HepG2 (cell line): Measurements from ENCODE around the gene SLC41A1. TPM values are rescaled to one million over a fixed set of nuclear protein-coding genes. Genes with fewer than 3 reads are reported as not detected.

Source experiments
- ATAC-seq: fragments of 200-7000 bp; cut with Tn5 transposase; 3 replicates; pipeline ENCODE4 v1.9.1; 2020; ENCODE audit warnings: mild to moderate bottlenecking, moderate library complexity
- BruUV-seq: library from RNA; stranded (reverse); fragments of 400-500 nt; replicated peaks from 2 replicates; lab custom pipeline; 2021; lab: Mats Ljungman, UMichigan
- CTCF ChIA-PET: fragments of 300-600 bp; formaldehyde crosslinking; extraction: SDS; loops from one replicate; lab custom pipeline; 2021; ENCODE audit warnings: low total read pairs, inconsistent platforms, low intra/inter-chr PET ratio; lab: Yijun Ruan, JAX
- POLR2A ChIA-PET: fragments of 350-600 bp; sonication (Branson Sonifier 250); formaldehyde crosslinking; loops from one replicate; lab custom pipeline; 2020; ENCODE audit warnings: antibody characterized with exemption, inconsistent platforms; lab: Yijun Ruan, JAX
- DNase-seq: peaks from one replicate; pipeline ENCODE4 v3.0.0-alpha.2; 2015; ENCODE audit warnings: low spot score
- FAIRE-seq: peaks from 3 replicates; lab custom pipeline; 2011; peaks lifted over from hg19 to GRCh38; lab: Jason Lieb, UNC
- H2AFZ ChIP-seq: one replicate; pipeline ENCODE4 v1.6.1; 2011; ENCODE audit warnings: low read length, inconsistent platforms
- H3K27ac ChIP-seq: fragments of 300-600 bp; 3 replicates; pipeline ENCODE4 v1.8.0; 2011; ENCODE audit warnings: mixed run types, mild to moderate bottlenecking, mixed read lengths, low read length, inconsistent platforms; ENCODE audit not compliant: insufficient read depth; ENCODE audit errors: extremely low read length
- H3K27me3 ChIP-seq, 2 experiments: fragments of 200-600 bp in 1 of 2; 2 replicates in 1 of 2; 3 replicates in 1 of 2; pipeline versions ENCODE4 v1.6.0 to v1.8.0; 2011; ENCODE audit warnings: low read length in 2 of 2, mild to moderate bottlenecking in 2 of 2, moderate library complexity in 2 of 2, inconsistent platforms in 1 of 2; ENCODE audit not compliant: insufficient read depth in 2 of 2, control insufficient read depth in 1 of 2
- H3K36me3 ChIP-seq, 2 experiments: fragments of 200-600 bp in 1 of 2; replicated peaks in 1 of 2; 2 replicates in 1 of 2; 3 replicates in 1 of 2; pipeline versions ENCODE4 v1.5.1 to v1.8.0; 2011; ENCODE audit warnings: low read length in 2 of 2, inconsistent platforms in 1 of 2; ENCODE audit not compliant: insufficient read depth in 2 of 2, control insufficient read depth in 1 of 2
- H3K4me1 ChIP-seq: 2 replicates; pipeline ENCODE4 v1.5.1; 2012; ENCODE audit warnings: low read length, inconsistent platforms; ENCODE audit not compliant: insufficient read depth
- H3K4me2 ChIP-seq: 2 replicates; pipeline ENCODE4 v1.6.0; 2011; ENCODE audit warnings: low read depth, low read length, inconsistent platforms
- H3K4me3 ChIP-seq, 3 experiments: fragments of 200-600 bp in 1 of 3; sonication (generic), shearing (Covaris generic) in 1 of 3; replicated peaks in 1 of 3; 2 replicates each; pipeline ENCODE4 v1.5.1; 2011 to 2016; ENCODE audit warnings: low read length in 3 of 3, inconsistent platforms in 2 of 3, low read depth in 2 of 3, mild to moderate bottlenecking in 2 of 3, control low read depth in 1 of 3, mixed read lengths in 1 of 3; ENCODE audit not compliant: insufficient read depth in 1 of 3
- H3K79me2 ChIP-seq: one replicate; pipeline ENCODE4 v1.6.1; 2011; ENCODE audit warnings: low read length, inconsistent platforms; ENCODE audit not compliant: insufficient read depth
- H3K9ac ChIP-seq: 2 replicates; pipeline ENCODE4 v1.6.0; 2011; ENCODE audit warnings: mild to moderate bottlenecking, low read depth, low read length, inconsistent platforms; ENCODE audit not compliant: insufficient read depth
- H3K9me3 ChIP-seq: 2 replicates; pipeline ENCODE4 v1.5.1; 2012; ENCODE audit warnings: mild to moderate bottlenecking, low read length
- H4K20me1 ChIP-seq: 2 replicates; pipeline ENCODE4 v1.6.0; 2011; ENCODE audit warnings: inconsistent platforms, mild to moderate bottlenecking, low read length, moderate library complexity; ENCODE audit not compliant: insufficient read depth
- JUND ChIP-seq: sonication (generic); formaldehyde crosslinking; IDR thresholded peaks from 2 replicates; pipeline ENCODE4 v1.8.0; 2022; ENCODE audit warnings: mild to moderate bottlenecking, missing genetic modification reagents
- NCOR1 ChIP-seq: fragments of 200-600 bp; sonication (generic); IDR thresholded peaks from 2 replicates; pipeline ENCODE4 v1.7.0; 2017; ENCODE audit warnings: antibody characterized with exemption, low read length, borderline replicate concordance
- PPARG ChIP-seq: conservative IDR thresholded peaks from 2 replicates; pipeline ENCODE4 v1.6.1; 2016; ENCODE audit warnings: missing biosample characterization, missing genetic modification reagents
- ZNF562 ChIP-seq: sonication (generic); formaldehyde crosslinking; IDR thresholded peaks from 2 replicates; pipeline ENCODE4 v1.8.0; 2022; ENCODE audit warnings: missing genetic modification reagents, borderline replicate concordance
- ZNF616 ChIP-seq: sonication (generic); formaldehyde crosslinking; IDR thresholded peaks from 2 replicates; pipeline ENCODE4 v1.5.0; 2020; ENCODE audit warnings: low read depth, mild to moderate bottlenecking, missing genetic modification reagents
- WGBS: methylation state at CpG from one replicate; pipeline ENCODE4 v1.1.6; 2017; ENCODE audit warnings: low lambda C conversion rate; 5-methylcytosine and 5-hydroxymethylcytosine counted together
- in situ Hi-C: cut with HindIII; loops from 2 replicates; pipeline ENCODE4 v1.10.0; 2017; ENCODE audit warnings: low pct_unique_long_range_greater_than_20kb; ENCODE audit not compliant: extremely low pct_ligation_motif_present
- intact Hi-C: fragments of 100-400 bp; cut with micrococcal nuclease; formaldehyde crosslinking; loops from one replicate; pipeline ENCODE4 v1.10.0; 2022; ENCODE audit not compliant: unreplicated experiment
- polyA plus RNA-seq, 8 experiments: library from polyadenylated mRNA; depleted of rRNA in 3 of 8; stranded (reverse) in 7 of 8; unstranded in 1 of 8; fragments of >200 nt; fragmentation: Illumina TruSeq in 4 of 8; extraction: Trizol in 4 of 8; gene quantifications; 2 replicates each; pipeline versions ENCODE4 v1.2.1 to v1.2.3, GENCODE V29; 2011 to 2016; ENCODE audit warnings: low read depth in 4 of 8, missing spikeins in 1 of 8, mixed read lengths in 1 of 8; ENCODE audit not compliant: insufficient read depth in 1 of 8
- total RNA-seq, 5 experiments: library from RNA; depleted of rRNA; stranded (reverse); fragments of >200 nt; fragmentation: Illumina TruSeq; extraction: Trizol; gene quantifications; 2 replicates each; pipeline ENCODE4 v1.2.3, GENCODE V29; 2016; ENCODE audit warnings: low read depth in 1 of 5
- TF ChIP-seq, protein P1 (sequence below): sonication (generic); formaldehyde crosslinking; IDR thresholded peaks from 2 replicates; pipeline ENCODE4 v1.4.0; 2020; ENCODE audit warnings: mild to moderate bottlenecking, missing genetic modification reagents, borderline replicate concordance
- TF ChIP-seq, protein P2 (sequence below): fragments of 450-650 bp; IDR thresholded peaks from 2 replicates; pipeline ENCODE4 v1.6.1; 2017; ENCODE audit warnings: mild to moderate bottlenecking
- TF ChIP-seq, protein P3 (sequence below): sonication (generic); formaldehyde crosslinking; IDR thresholded peaks from 2 replicates; pipeline ENCODE4 v1.5.0; 2020; ENCODE audit warnings: missing genetic modification reagents
- TF ChIP-seq, protein P4 (sequence below): sonication (generic); formaldehyde crosslinking; IDR thresholded peaks from 2 replicates; pipeline ENCODE4 v1.5.0; 2020; ENCODE audit warnings: mild to moderate bottlenecking, missing genetic modification reagents

Gene SLC41A1
- total and polyA plus RNA-seq, 2 of the 13 experiments (the other 11 are each of a cell fraction or from before 2014, with no cell fraction given) = 2.2 to 4.6 TPM

DNA sequence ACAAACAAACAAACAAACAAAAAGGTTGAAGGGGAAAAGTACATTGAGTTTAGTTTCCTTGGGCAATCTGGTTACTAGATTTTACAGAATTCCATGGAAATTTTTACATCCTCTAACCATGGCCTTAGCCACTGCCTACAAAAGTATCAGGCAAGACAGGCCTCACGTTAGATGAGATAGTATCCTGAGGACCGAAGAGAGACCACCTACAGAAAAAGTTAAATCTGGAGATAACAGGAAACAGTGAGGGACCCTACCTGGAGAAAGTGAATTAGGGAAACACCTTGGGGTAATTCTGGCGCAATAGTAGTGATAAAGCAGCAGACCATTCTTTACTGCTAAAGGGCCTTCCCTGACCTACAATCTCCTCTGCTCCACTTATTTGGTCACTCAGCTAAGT is 46.4 kb downstream of the SLC41A1 start:
- no peaks in the 10 kb centered on the region for H3K27me3 ChIP-seq
- in situ Hi-C loops = no loop called here
- intact Hi-C loops = no loop called here
- ChIA-PET POLR2A (interaction anchor here (1.4 kb wide), 1 partner anchor 17 kb away, joined by 4 read pairs; no protein-coding TSS in a partner anchor), CTCF (no interaction called here)
- H3K27ac ChIP-seq = no peak overlapping the region
- DNase-seq (no peak), FAIRE-seq (no peak), ATAC-seq (no peak)
- H3K9ac ChIP-seq = no peak overlapping the region
- H3K4me2 ChIP-seq = no peak overlapping the region
- 81% methylated on average over 3 of the region's 3 CpGs for WGBS
- no TSS peak for BruUV-seq
- TF ChIP-seq ZNF562 (CRISPR knock-in tag) (no peak), NCOR1 (no peak), ZNF616 (CRISPR knock-in tag) (no peak), JUND (CRISPR knock-in tag) (no peak), PPARG (CRISPR knock-in tag) (no peak)
- TF ChIP-seq, protein P1, sequence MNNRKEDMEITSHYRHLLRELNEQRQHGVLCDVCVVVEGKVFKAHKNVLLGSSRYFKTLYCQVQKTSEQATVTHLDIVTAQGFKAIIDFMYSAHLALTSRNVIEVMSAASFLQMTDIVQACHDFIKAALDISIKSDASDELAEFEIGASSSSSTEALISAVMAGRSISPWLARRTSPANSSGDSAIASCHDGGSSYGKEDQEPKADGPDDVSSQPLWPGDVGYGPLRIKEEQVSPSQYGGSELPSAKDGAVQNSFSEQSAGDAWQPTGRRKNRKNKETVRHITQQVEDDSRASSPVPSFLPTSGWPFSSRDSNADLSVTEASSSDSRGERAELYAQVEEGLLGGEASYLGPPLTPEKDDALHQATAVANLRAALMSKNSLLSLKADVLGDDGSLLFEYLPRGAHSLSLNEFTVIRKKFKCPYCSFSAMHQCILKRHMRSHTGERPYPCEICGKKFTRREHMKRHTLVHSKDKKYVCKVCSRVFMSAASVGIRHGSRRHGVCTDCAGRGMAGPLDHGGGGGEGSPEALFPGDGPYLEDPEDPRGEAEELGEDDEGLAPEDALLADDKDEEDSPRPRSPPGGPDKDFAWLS = no peak
- H3K36me3 ChIP-seq = no peaks in the 10 kb centered on the region
- no peak overlapping the region for H2AFZ ChIP-seq
- no peaks in the 10 kb centered on the region for H3K79me2 ChIP-seq
- no peaks in the 10 kb centered on the region for H4K20me1 ChIP-seq
- H3K9me3 ChIP-seq = no peaks in the 10 kb centered on the region
- no peaks in the 10 kb centered on the region for H3K4me1 ChIP-seq
- H3K4me3 ChIP-seq = no peak overlapping the region

DNA sequence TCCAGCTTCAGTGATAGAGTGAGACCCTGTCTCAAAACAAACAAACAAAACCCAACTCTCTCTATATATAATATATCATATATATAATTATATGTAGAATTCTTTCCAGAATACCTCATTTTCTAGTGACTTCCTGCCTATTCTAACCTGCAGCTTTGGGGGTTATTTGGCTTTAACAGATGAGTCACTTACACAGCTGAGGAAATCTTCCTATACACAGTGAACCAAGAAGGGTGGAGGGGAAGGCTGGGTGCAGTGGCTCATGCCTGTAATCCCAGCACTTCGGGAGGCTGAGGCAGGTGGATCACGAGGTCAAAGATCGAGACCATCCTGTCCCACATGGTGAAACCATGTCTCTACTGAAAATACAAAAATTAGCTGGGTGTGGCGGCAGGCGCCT is 47.0 kb downstream of the SLC41A1 start:
- DNase-seq (no peak), FAIRE-seq (no peak), ATAC-seq (no peak)
- no TSS peak for BruUV-seq
- POLR2A ChIA-PET = interaction anchor here (1.1 to 1.4 kb wide), 3 partner anchors 9 to 17 kb away, joined by 3 to 4 read pairs (median 4); partner anchors contain the start of gene RAB29
- Histone ChIP-seq H3K27me3 (no peaks in the 10 kb centered on the region), H3K4me3 (no peak overlapping the region), H3K36me3 (no peaks in the 10 kb centered on the region), H3K79me2 (no peaks in the 10 kb centered on the region), H3K4me1 (no peaks in the 10 kb centered on the region), H2AFZ (no peak overlapping the region), H3K4me2 (no peak overlapping the region), H3K27ac (no peak overlapping the region), H3K9me3 (no peaks in the 10 kb centered on the region), H3K9ac (no peak overlapping the region), H4K20me1 (no peaks in the 10 kb centered on the region)
- CTCF ChIA-PET = no interaction called here
- WGBS = 54% methylated on average over 5 of the region's 5 CpGs
- intact Hi-C loops = no loop called here
- in situ Hi-C loops = no loop called here
- TF ChIP-seq, protein P2, sequence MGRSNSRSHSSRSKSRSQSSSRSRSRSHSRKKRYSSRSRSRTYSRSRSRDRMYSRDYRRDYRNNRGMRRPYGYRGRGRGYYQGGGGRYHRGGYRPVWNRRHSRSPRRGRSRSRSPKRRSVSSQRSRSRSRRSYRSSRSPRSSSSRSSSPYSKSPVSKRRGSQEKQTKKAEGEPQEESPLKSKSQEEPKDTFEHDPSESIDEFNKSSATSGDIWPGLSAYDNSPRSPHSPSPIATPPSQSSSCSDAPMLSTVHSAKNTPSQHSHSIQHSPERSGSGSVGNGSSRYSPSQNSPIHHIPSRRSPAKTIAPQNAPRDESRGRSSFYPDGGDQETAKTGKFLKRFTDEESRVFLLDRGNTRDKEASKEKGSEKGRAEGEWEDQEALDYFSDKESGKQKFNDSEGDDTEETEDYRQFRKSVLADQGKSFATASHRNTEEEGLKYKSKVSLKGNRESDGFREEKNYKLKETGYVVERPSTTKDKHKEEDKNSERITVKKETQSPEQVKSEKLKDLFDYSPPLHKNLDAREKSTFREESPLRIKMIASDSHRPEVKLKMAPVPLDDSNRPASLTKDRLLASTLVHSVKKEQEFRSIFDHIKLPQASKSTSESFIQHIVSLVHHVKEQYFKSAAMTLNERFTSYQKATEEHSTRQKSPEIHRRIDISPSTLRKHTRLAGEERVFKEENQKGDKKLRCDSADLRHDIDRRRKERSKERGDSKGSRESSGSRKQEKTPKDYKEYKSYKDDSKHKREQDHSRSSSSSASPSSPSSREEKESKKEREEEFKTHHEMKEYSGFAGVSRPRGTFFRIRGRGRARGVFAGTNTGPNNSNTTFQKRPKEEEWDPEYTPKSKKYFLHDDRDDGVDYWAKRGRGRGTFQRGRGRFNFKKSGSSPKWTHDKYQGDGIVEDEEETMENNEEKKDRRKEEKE = no peak
- TF ChIP-seq, protein P3, sequence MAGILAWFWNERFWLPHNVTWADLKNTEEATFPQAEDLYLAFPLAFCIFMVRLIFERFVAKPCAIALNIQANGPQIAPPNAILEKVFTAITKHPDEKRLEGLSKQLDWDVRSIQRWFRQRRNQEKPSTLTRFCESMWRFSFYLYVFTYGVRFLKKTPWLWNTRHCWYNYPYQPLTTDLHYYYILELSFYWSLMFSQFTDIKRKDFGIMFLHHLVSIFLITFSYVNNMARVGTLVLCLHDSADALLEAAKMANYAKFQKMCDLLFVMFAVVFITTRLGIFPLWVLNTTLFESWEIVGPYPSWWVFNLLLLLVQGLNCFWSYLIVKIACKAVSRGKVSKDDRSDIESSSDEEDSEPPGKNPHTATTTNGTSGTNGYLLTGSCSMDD (CRISPR knock-in tag) = no peak
- TF ChIP-seq, protein P4, sequence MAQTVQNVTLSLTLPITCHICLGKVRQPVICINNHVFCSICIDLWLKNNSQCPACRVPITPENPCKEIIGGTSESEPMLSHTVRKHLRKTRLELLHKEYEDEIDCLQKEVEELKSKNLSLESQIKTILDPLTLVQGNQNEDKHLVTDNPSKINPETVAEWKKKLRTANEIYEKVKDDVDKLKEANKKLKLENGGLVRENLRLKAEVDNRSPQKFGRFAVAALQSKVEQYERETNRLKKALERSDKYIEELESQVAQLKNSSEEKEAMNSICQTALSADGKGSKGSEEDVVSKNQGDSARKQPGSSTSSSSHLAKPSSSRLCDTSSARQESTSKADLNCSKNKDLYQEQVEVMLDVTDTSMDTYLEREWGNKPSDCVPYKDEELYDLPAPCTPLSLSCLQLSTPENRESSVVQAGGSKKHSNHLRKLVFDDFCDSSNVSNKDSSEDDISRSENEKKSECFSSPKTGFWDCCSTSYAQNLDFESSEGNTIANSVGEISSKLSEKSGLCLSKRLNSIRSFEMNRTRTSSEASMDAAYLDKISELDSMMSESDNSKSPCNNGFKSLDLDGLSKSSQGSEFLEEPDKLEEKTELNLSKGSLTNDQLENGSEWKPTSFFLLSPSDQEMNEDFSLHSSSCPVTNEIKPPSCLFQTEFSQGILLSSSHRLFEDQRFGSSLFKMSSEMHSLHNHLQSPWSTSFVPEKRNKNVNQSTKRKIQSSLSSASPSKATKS = no peak
